Upper lobe of right lung (tissue), 1 donor: Measurements from ENCODE around the gene SALL4. TPM values are rescaled to one million over a fixed set of nuclear protein-coding genes. Genes with fewer than 3 reads are reported as not detected.

Source experiments
- ATAC-seq: fragments of 200-7000 bp; cut with Tn5 transposase; one replicate; pipeline ENCODE4 v1.9.1; 2020; ENCODE audit warnings: mild to moderate bottlenecking, moderate library complexity
- DNase-seq: peaks from one replicate; pipeline ENCODE4 v3.0.0-alpha.2; 2020
- H3K27ac ChIP-seq: fragments of 200-600 bp; one replicate; pipeline ENCODE4 v1.8.0; 2022
- H3K27me3 ChIP-seq: fragments of 200-600 bp; one replicate; pipeline ENCODE4 v1.8.0; 2022; ENCODE audit warnings: mild to moderate bottlenecking
- H3K36me3 ChIP-seq: fragments of 200-600 bp; one replicate; pipeline ENCODE4 v1.8.0; 2022
- H3K4me1 ChIP-seq: fragments of 200-600 bp; one replicate; pipeline ENCODE4 v1.8.0; 2022
- H3K4me3 ChIP-seq: fragments of 200-600 bp; one replicate; pipeline ENCODE4 v1.8.0; 2022; ENCODE audit warnings: mild to moderate bottlenecking
- H3K9me3 ChIP-seq: fragments of 200-600 bp; one replicate; pipeline ENCODE4 v1.8.0; 2022
- intact Hi-C: fragments of 100-400 bp; cut with DNase I; formaldehyde crosslinking; loops from one replicate; pipeline ENCODE4 v1.11.0; 2022
- total RNA-seq: library from RNA; stranded (reverse); fragmentation: NEBNext Ultra II Directional; extraction: Animal tissue kit (Norgen Biotek cat#: 25700); gene quantifications from one replicate; pipeline ENCODE4 v1.2.1, GENCODE V29; 2021
- TF ChIP-seq, protein P1 (sequence below): fragments of 200-600 bp; IDR thresholded peaks from one replicate; pipeline ENCODE4 v1.8.0; 2022; ENCODE audit warnings: antibody characterized with exemption
- donor health status: DM: no; HTN: yes; CAD: no; lungs with severe emphysema.

The SALL4 gene
- total RNA-seq, 1 donor from 2014 or later = 0.43 TPM

DNA sequence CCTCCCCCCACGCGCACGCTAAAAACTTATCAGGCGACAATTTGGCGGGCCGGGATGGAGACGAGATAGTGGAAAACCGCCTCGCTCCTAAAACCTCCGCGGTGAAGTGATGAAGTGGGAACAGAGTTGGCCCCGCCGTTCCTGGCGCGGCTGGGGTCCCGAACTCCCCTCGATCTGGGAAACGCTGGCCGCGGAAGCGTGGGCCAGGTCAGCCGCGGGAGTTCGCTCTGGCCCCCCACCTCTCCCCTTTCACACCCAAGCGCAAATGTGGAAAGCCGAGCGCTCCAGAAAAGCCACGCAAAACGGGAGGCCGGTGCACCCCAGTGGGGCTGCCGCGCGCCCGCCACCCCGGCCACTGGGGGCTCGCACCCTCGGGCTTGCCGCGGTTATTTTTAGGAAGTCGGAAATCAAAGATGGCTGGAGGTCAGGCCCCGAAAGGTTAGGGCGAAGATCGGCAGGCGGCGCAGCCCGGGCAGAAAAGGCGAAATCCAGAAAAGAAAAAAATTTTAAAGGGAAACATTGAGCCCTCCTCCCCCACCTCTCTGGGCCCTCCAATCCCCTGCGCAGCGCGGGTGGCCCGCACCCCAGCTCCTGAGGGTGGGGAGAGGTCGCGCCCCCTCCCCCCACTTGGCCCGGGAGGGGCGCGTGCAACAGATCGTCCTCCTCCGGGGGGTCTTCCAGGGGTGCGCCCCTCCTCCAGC, 1.0 kb downstream of the SALL4 start:
- ATAC-seq = peak; percentile 17
- peak overlapping the region; percentile 45 for H3K4me3 ChIP-seq
- peaks cover 42% of the 10 kb centered on the region for H3K27me3 ChIP-seq
- DNase-seq = no peak
- TF ChIP-seq, protein P1, sequence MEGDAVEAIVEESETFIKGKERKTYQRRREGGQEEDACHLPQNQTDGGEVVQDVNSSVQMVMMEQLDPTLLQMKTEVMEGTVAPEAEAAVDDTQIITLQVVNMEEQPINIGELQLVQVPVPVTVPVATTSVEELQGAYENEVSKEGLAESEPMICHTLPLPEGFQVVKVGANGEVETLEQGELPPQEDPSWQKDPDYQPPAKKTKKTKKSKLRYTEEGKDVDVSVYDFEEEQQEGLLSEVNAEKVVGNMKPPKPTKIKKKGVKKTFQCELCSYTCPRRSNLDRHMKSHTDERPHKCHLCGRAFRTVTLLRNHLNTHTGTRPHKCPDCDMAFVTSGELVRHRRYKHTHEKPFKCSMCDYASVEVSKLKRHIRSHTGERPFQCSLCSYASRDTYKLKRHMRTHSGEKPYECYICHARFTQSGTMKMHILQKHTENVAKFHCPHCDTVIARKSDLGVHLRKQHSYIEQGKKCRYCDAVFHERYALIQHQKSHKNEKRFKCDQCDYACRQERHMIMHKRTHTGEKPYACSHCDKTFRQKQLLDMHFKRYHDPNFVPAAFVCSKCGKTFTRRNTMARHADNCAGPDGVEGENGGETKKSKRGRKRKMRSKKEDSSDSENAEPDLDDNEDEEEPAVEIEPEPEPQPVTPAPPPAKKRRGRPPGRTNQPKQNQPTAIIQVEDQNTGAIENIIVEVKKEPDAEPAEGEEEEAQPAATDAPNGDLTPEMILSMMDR = no peak
- H3K4me1 ChIP-seq = peaks cover 22% of the 10 kb centered on the region
- intact Hi-C loops = no loop called here
- no peak overlapping the region for H3K27ac ChIP-seq
- H3K36me3 ChIP-seq = no peaks in the 10 kb centered on the region
- no peaks in the 10 kb centered on the region for H3K9me3 ChIP-seq

DNA sequence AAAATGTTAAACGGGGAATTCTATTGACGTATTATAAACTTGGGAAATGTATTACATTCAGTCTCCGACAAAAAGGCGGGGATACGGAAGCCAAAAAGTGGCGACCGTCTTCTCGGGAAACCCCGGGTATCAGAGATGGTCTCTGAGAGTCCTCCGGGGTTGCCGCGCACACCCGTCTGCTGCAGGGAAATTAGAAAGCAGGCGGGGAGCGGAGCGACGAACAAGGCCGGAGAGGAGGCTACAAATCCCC, 1.5 kb downstream of the SALL4 start:
- TF ChIP-seq, protein P1 = no peak
- intact Hi-C loops = no loop called here
- Histone ChIP-seq H3K4me3 (peak overlapping the region; percentile 45), H3K27me3 (peaks cover 42% of the 10 kb centered on the region), H3K27ac (no peak overlapping the region), H3K36me3 (no peaks in the 10 kb centered on the region), H3K4me1 (peaks cover 22% of the 10 kb centered on the region), H3K9me3 (no peaks in the 10 kb centered on the region)
- ATAC-seq (peak; percentile 19), DNase-seq (no peak)

DNA sequence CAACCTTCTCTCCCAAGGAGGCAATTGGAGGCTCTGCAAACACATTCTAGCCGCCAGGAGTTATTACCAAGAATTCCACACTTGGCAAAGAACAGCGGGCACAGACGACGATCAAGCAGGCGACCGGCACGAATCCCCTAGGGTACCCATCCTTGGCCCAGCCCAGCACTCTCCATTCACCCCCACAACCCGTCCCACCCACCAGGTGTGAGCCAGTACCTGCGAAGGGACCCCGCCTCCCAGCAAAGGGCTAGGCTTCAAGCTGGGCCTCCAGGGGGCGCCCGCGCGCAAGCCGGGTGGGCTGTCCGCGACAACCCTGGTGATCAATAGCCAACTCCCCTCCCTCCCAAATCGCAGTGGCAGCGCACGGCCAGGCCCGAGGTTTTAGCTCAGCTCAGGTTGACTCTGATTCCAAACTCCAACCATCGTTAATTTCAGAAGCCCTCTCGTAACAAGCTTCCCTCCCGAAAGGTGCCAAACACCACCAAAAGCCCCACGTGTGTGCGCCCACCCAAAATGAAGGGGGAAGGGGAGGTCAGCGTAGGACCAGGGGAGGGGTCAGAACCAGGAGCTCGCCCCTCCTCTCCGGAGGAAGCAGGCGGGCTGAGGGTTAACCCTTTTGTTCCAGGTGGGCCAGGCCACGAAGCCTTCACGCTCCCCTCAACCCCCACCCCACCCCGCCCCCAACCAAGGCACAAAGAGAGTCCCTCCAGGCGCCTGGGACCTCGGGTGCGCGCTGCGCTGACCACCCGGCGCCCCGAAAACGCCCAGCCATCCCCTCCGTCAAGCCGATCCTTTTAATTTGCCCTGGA, 2.1 kb downstream of the SALL4 start:
- intact Hi-C loops = no loop called here
- Histone ChIP-seq H3K4me3 (peak overlapping the region; percentile 45), H3K27ac (no peak overlapping the region), H3K36me3 (no peaks in the 10 kb centered on the region), H3K4me1 (peaks cover 22% of the 10 kb centered on the region), H3K27me3 (peaks cover 42% of the 10 kb centered on the region), H3K9me3 (no peaks in the 10 kb centered on the region)
- ATAC-seq = peak; percentile 90
- peak; percentile 83 for DNase-seq
- TF ChIP-seq, protein P1 = peak; percentile 70

DNA sequence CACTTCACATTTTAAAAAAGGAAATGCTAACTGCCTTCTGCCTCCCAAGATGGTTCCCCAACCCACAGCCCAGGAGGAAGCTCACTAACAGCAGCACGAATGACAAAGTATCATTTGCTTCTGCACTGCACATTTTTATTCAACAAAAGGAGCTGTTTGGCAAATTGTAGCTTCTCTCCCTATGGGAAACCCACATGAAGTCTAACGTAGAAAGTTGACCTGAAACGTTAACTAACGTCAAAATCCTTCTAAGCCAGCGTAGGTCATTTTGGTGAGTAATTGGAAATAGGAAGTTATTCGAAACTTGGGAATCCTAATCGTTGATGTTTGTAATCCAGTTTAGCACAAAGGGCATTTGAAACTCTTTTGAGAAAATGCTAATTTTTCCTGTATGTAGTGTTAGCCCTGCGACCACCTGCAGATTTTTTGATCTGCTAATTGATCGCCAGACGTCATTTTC, 2.9 kb downstream of the SALL4 start:
- H3K9me3 ChIP-seq = no peaks in the 10 kb centered on the region
- intact Hi-C loops = no loop called here
- peak; percentile 17 for ATAC-seq
- H3K4me1 ChIP-seq = peaks cover 22% of the 10 kb centered on the region
- no peak for DNase-seq
- H3K36me3 ChIP-seq = no peaks in the 10 kb centered on the region
- peaks cover 42% of the 10 kb centered on the region for H3K27me3 ChIP-seq
- H3K27ac ChIP-seq = no peak overlapping the region
- no peak overlapping the region for H3K4me3 ChIP-seq
- TF ChIP-seq, protein P1 = no peak

DNA sequence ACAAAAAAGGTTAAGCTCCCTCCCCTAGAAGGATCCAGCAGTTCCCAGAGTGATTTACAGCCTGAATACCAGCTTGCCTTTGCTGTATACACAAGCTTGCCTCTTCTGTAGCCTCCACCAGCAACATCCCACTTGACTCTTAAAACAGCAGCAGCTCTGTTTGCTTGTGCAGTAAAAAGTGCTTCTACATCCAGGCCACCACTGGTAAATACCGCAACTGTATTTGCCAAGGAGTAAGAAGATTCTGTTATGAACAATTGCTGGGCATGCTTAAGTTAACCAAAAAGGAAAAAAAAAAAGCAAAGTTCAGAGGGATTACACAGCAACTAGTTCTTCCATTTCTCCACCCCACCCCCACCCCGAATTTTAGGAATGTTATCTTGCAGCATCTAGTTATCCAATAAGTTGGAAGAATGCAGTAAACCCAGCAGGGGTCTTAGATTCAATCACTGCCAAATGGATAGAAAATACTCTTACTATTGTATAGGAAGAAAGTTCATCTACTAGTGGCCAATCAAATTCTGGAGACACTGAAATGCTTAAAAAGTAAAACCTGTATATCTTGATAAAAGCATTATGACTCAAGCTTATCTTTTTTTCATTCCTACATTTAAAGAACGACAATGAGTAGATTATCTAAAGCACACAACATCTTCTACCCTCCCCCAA, 4.8 kb downstream of the SALL4 start:
- ATAC-seq (no peak), DNase-seq (no peak)
- intact Hi-C loops = no loop called here
- Histone ChIP-seq H3K9me3 (no peaks in the 10 kb centered on the region), H3K4me3 (no peak overlapping the region), H3K27ac (no peak overlapping the region), H3K36me3 (no peaks in the 10 kb centered on the region), H3K27me3 (peaks cover 50% of the 10 kb centered on the region), H3K4me1 (peaks cover 22% of the 10 kb centered on the region)
- TF ChIP-seq, protein P1 = no peak
